Smooth muscle cell (in vitro differentiated cells): ENCODE data around the gene SP1. TPM values are rescaled to one million over a fixed set of nuclear protein-coding genes. Genes with fewer than 3 reads are reported as not detected.

Source experiments
- DNase-seq: peaks from one replicate; lab custom pipeline; 2025; ENCODE audit not compliant: unreplicated experiment; lab: John Stamatoyannopoulos, UW
- H2AFZ ChIP-seq: fragments of 200-600 bp; sonication (generic); 2 replicates; pipeline ENCODE4 v1.6.0; 2016; ENCODE audit warnings: antibody characterized with exemption, low read depth, mild to moderate bottlenecking
- H3F3A ChIP-seq: fragments of 200-600 bp; sonication (generic); 2 replicates; pipeline ENCODE4 v1.6.0; 2017; ENCODE audit warnings: antibody characterized with exemption, low read depth
- H3K27ac ChIP-seq: fragments of 200-600 bp; sonication (generic); 2 replicates; pipeline ENCODE4 v1.5.1; 2016; ENCODE audit warnings: low read depth, mild to moderate bottlenecking
- H3K27me3 ChIP-seq: fragments of 200-600 bp; sonication (generic); 2 replicates; pipeline ENCODE4 v1.6.1; 2016; ENCODE audit warnings: low read depth, mild to moderate bottlenecking
- H3K36me3 ChIP-seq: fragments of 200-600 bp; sonication (generic); 2 replicates; pipeline ENCODE4 v1.5.1; 2016; ENCODE audit warnings: low read depth
- H3K4me1 ChIP-seq: fragments of 200-600 bp; sonication (generic); 2 replicates; pipeline ENCODE4 v1.5.1; 2016; ENCODE audit warnings: low read depth
- H3K4me2 ChIP-seq: fragments of 200-600 bp; sonication (generic); 2 replicates; pipeline ENCODE4 v1.6.0; 2016; ENCODE audit warnings: mild to moderate bottlenecking
- H3K4me3 ChIP-seq: fragments of 200-600 bp; sonication (generic); 2 replicates; pipeline ENCODE4 v1.5.1; 2016; ENCODE audit warnings: mild to moderate bottlenecking
- H3K79me2 ChIP-seq: fragments of 200-600 bp; sonication (generic); 2 replicates; pipeline ENCODE4 v1.6.0; 2016; ENCODE audit warnings: low read depth, mild to moderate bottlenecking
- H3K9ac ChIP-seq: fragments of 200-600 bp; sonication (generic); 2 replicates; pipeline ENCODE4 v1.6.0; 2016; ENCODE audit warnings: low read depth
- H3K9me3 ChIP-seq: fragments of 200-600 bp; sonication (generic); replicated peaks from 2 replicates; pipeline ENCODE4 v1.5.1; 2016; ENCODE audit warnings: low read depth
- H4K20me1 ChIP-seq: fragments of 200-600 bp; sonication (generic); 2 replicates; pipeline ENCODE4 v1.6.0; 2016; ENCODE audit warnings: low read depth
- WGBS: methylation state at CpG from one replicate; pipeline ENCODE4 v1.1.7; 2016; ENCODE audit warnings: low lambda C conversion rate; 5-methylcytosine and 5-hydroxymethylcytosine counted together
- polyA plus RNA-seq: library from polyadenylated mRNA; unstranded; fragments of >200 nt; fragmentation: Nextera tagmentation; extraction: Ambion mirVana; gene quantifications from 2 replicates; pipeline ENCODE4 v1.2.1, GENCODE V29; 2016
- total RNA-seq: library from RNA; depleted of rRNA; stranded (reverse); fragments of >200 nt; gene quantifications from 2 replicates; pipeline ENCODE4 v1.2.3, GENCODE V29; 2014
- TF ChIP-seq, protein P1 (sequence below): fragments of 200-600 bp; sonication (generic); IDR thresholded peaks from 2 replicates; pipeline ENCODE4 v1.5.1; 2017; ENCODE audit warnings: borderline replicate concordance, mild to moderate bottlenecking, antibody characterized with exemption; ENCODE audit not compliant: insufficient read depth, poor library complexity, severe bottlenecking

Gene SP1
- total and polyA plus RNA-seq, 2 experiments from 2014 or later = 10.1 to 51.5 TPM

DNA sequence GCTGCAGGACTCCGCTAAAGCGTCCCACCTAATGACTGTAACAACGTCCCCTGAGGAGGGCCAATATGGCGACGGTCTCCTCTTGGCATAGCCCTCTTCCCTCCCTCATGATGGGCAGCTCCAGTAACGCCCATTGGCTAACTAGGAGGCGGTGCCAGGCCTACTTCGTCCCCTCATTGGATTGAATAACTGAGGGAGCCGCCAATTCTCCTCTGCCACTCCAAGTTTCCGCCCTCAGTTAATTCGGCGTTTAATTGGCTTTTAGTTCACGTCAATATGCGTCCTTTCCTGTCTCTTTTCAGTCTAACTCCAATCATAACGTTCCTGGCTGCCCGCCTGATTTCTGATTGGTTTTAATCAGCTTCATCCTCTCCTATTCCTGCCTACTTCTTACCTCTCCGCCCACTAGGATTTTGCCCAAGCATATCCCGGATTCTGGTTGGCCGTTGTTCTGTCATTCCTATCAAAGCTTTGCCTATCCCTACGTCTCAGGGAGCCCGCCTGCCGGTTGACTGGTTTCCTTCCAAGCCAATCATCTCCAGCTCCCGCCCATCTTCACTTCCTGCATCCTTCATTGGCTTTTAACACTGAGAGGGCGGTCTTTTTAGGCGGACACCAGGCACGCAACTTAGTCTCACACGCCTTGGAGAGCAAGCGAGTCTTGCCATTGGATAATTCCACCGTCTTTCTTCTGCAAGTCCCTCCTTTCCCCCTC, 430 bp upstream of the SP1 start:
- peaks cover 32% of the 10 kb centered on the region for H3K79me2 ChIP-seq
- TF ChIP-seq, protein P1, sequence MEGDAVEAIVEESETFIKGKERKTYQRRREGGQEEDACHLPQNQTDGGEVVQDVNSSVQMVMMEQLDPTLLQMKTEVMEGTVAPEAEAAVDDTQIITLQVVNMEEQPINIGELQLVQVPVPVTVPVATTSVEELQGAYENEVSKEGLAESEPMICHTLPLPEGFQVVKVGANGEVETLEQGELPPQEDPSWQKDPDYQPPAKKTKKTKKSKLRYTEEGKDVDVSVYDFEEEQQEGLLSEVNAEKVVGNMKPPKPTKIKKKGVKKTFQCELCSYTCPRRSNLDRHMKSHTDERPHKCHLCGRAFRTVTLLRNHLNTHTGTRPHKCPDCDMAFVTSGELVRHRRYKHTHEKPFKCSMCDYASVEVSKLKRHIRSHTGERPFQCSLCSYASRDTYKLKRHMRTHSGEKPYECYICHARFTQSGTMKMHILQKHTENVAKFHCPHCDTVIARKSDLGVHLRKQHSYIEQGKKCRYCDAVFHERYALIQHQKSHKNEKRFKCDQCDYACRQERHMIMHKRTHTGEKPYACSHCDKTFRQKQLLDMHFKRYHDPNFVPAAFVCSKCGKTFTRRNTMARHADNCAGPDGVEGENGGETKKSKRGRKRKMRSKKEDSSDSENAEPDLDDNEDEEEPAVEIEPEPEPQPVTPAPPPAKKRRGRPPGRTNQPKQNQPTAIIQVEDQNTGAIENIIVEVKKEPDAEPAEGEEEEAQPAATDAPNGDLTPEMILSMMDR = no peak
- peak overlapping the region; percentile 100 for H3K27ac ChIP-seq
- peak overlapping the region; percentile 17 for H3K9ac ChIP-seq
- peak overlapping the region; percentile 84 for H3K4me2 ChIP-seq
- H2AFZ ChIP-seq = peak overlapping the region; percentile 85
- 1% methylated on average over 29 of the region's 29 CpGs for WGBS
- DNase-seq = peak; percentile 96
- peak overlapping the region; percentile 82 for H3K4me3 ChIP-seq
- H4K20me1 ChIP-seq = peaks cover 37% of the 10 kb centered on the region
- H3F3A ChIP-seq = peaks cover 7% of the 10 kb centered on the region
- peaks cover 34% of the 10 kb centered on the region for H3K4me1 ChIP-seq
- H3K36me3 ChIP-seq = no peaks in the 10 kb centered on the region
- no peaks in the 10 kb centered on the region for H3K9me3 ChIP-seq
- H3K27me3 ChIP-seq = no peaks in the 10 kb centered on the region

DNA sequence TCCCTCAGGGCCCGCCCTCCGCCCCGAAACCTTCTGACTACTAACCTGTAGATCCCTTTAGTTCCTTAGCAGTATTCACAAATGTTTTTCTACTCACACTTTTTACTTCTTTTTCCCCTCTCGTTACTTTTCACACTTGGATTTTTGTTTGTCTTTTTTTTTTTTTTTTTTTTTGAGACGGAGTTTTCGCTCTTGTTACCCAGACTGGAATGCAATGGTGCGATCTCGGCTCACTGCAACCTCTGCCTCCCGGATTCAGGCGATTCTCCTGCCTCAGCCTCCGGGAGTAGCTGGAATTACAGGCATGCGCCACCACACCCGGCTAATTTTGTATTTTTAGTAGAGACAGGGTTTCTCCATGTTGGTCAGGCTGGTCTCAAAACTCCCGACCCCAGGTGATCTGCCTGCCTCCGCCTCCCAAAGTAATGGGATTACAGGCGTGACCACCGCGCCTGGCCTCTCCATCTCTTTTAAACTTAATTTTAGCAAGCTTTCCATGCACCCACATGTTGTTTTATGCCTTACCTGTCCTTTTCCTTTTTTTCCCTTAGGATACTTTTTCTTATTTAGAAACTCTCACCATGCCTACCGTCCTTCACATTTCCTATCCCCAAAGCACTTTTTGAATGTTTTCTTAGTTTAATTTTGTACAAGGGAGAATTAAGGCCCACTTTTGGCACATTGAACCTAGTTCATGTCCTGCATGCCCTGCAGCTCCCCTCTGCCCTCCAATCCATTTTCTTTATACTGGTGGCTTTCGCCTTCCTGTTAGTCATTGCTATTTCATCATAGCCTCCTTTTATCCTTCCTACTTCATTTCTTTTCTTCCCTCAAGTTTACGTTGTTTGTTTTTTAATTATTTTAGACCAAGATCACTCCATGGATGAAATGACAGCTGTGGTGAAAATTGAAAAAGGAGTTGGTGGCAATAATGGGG, 1.1 kb downstream of the SP1 start:
- peak overlapping the region; percentile 100 for H3K27ac ChIP-seq
- TF ChIP-seq, protein P1 = no peak
- H3F3A ChIP-seq = peaks cover 7% of the 10 kb centered on the region
- peak overlapping the region; percentile 82 for H3K4me3 ChIP-seq
- H3K36me3 ChIP-seq = no peaks in the 10 kb centered on the region
- peaks cover 34% of the 10 kb centered on the region for H3K4me1 ChIP-seq
- H3K79me2 ChIP-seq = peaks cover 47% of the 10 kb centered on the region
- H3K9ac ChIP-seq = peak overlapping the region; percentile 46
- no peaks in the 10 kb centered on the region for H3K27me3 ChIP-seq
- no peak overlapping the region for H2AFZ ChIP-seq
- no peak for DNase-seq
- no peaks in the 10 kb centered on the region for H3K9me3 ChIP-seq
- peak overlapping the region; percentile 85 for H3K4me2 ChIP-seq
- H4K20me1 ChIP-seq = peaks cover 53% of the 10 kb centered on the region
- 5% methylated on average over 21 of the region's 21 CpGs for WGBS

DNA sequence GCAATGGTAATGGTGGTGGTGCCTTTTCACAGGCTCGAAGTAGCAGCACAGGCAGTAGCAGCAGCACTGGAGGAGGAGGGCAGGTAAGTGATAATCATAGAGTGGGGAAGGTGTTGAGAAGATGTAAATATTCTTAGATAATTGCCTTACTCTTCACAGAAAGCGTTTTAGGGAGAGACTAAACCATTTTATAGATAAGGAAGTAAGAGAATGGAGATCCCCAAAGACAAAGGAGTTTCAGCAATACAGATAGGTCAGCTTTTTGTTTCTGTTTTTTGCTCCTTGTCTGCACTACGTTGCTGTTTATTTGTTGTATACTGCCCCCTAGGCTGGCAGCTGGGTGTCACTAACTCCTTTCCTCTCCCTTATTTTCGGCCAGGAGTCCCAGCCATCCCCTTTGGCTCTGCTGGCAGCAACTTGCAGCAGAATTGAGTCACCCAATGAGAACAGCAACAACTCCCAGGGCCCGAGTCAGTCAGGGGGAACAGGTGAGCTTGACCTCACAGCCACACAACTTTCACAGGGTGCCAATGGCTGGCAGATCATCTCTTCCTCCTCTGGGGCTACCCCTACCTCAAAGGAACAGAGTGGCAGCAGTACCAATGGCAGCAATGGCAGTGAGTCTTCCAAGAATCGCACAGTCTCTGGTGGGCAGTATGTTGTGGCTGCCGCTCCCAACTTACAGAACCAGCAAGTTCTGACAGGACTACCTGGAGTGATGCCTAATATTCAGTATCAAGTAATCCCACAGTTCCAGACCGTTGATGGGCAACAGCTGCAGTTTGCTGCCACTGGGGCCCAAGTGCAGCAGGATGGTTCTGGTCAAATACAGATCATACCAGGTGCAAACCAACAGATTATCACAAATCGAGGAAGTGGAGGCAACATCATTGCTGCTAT, 2.0 kb downstream of the SP1 start:
- no peaks in the 10 kb centered on the region for H3K27me3 ChIP-seq
- H2AFZ ChIP-seq = no peak overlapping the region
- peaks cover 57% of the 10 kb centered on the region for H3K79me2 ChIP-seq
- 66% methylated on average over 9 of the region's 9 CpGs for WGBS
- H3K9ac ChIP-seq = peak overlapping the region; percentile 46
- no peaks in the 10 kb centered on the region for H3K9me3 ChIP-seq
- H3F3A ChIP-seq = peaks cover 13% of the 10 kb centered on the region
- H3K4me3 ChIP-seq = peak overlapping the region; percentile 82
- H3K36me3 ChIP-seq = no peaks in the 10 kb centered on the region
- peaks cover 34% of the 10 kb centered on the region for H3K4me1 ChIP-seq
- peak overlapping the region; percentile 85 for H3K4me2 ChIP-seq
- H4K20me1 ChIP-seq = peaks cover 62% of the 10 kb centered on the region
- H3K27ac ChIP-seq = peak overlapping the region; percentile 100
- DNase-seq = no peak
- TF ChIP-seq, protein P1 = peak; percentile 36
